Measurements from ENCODE around the gene SYT15.
"Not testable (repeated sequence)": the region's sequence is repeated elsewhere in the genome, so short reads cannot be mapped to it uniquely, and the experiment has no call there.

Gene SYT15

GRCh38 chr10:46555713-46556514 is 23.0 kb upstream of the SYT15 start:
- no peak for FAIRE-seq
- no peak for DNase-seq (ENCODE audit: insufficient read length, low spot score)

- no peak for DNase-seq (ENCODE audit: insufficient read length, low spot score)
- no peak for FAIRE-seq
Observed at GRCh38 chr10:46556515-46557318, 22.2 kb upstream of the SYT15 start, which contains the start of gene GPRIN2. TSS of gene GPRIN2 (minus strand) at chr10:46556658. CDS start at chr10:46550736, 5,922 bp downstream.

GRCh38 chr10:46557319-46558121 is 21.4 kb upstream of the SYT15 start:
- FAIRE-seq (no peak), DNase-seq (ENCODE audit: insufficient read length, low spot score) (no peak)

- DNase-seq (ENCODE audit: insufficient read length, low spot score) (no peak), FAIRE-seq (no peak)
Observed at GRCh38 chr10:46558122-46558391, 20.9 kb upstream of the SYT15 start.

GRCh38 chr10:46558392-46559185 is 20.3 kb upstream of the SYT15 start:
- FAIRE-seq = no peak
- no peak for DNase-seq (ENCODE audit: insufficient read length, low spot score)

GRCh38 chr10:46559231-46559671 is 19.7 kb upstream of the SYT15 start:
- FAIRE-seq (no peak), DNase-seq (ENCODE audit: insufficient read length, low spot score) (no peak)

- FAIRE-seq (no peak), DNase-seq (ENCODE audit: insufficient read length, low spot score) (no peak)
Observed at GRCh38 chr10:46560381-46560780, 18.5 kb upstream of the SYT15 start.

GRCh38 chr10:46560952-46561351 is 18.0 kb upstream of the SYT15 start:
- FAIRE-seq = no peak
- DNase-seq (ENCODE audit: insufficient read length, low spot score) = no peak

GRCh38 chr10:46565591-46566332 is 13.2 kb upstream of the SYT15 start:
- DNase-seq (ENCODE audit: insufficient read length, low spot score) = not testable (repeated sequence)
- FAIRE-seq = peak; percentile 81

- not testable (repeated sequence) for DNase-seq (ENCODE audit: insufficient read length, low spot score)
- peak; percentile 13 for FAIRE-seq
Observed at GRCh38 chr10:46567151-46567550, 11.8 kb upstream of the SYT15 start.

- DNase-seq (ENCODE audit: insufficient read length, low spot score); FAIRE-seq: not testable (repeated sequence)
Observed at GRCh38 chr10:46570655-46571054, 8.3 kb upstream of the SYT15 start.

- FAIRE-seq; DNase-seq (ENCODE audit: insufficient read length, low spot score): not testable (repeated sequence)
Observed at GRCh38 chr10:46572765-46573164, 6.2 kb upstream of the SYT15 start.

GRCh38 chr10:46573314-46573713 is 5.6 kb upstream of the SYT15 start:
- DNase-seq (ENCODE audit: insufficient read length, low spot score); FAIRE-seq: not testable (repeated sequence)

GRCh38 chr10:46573884-46574283 is 5.0 kb upstream of the SYT15 start:
- DNase-seq (ENCODE audit: insufficient read length, low spot score) = not testable (repeated sequence)
- peak; percentile 44 for FAIRE-seq

GRCh38 chr10:46577624-46578473 is 1.1 kb upstream of the SYT15 start:
- not testable (repeated sequence) for FAIRE-seq

GRCh38 chr10:46579378-46579777 is 450 bp downstream of the SYT15 start:
- FAIRE-seq; DNase-seq (ENCODE audit: insufficient read length, low spot score): not testable (repeated sequence)

More at GRCh38 chr10:46577624-46578473, 1.1 kb upstream of the SYT15 start:
- not testable (repeated sequence) for DNase-seq (ENCODE audit: insufficient read length, low spot score)

GRCh38 chr10:46581997-46582396 is 3.1 kb downstream of the SYT15 start:
- FAIRE-seq = not testable (repeated sequence)

GRCh38 chr10:46582568-46582967 is 3.6 kb downstream of the SYT15 start:
- FAIRE-seq; DNase-seq (ENCODE audit: insufficient read length, low spot score): not testable (repeated sequence)

More at GRCh38 chr10:46581997-46582396, 3.1 kb downstream of the SYT15 start:
- DNase-seq (ENCODE audit: insufficient read length, low spot score) = not testable (repeated sequence)
